Measurements from ENCODE around the gene EML6. TPM values are rescaled to one million over a fixed set of nuclear protein-coding genes. Genes with fewer than 3 reads are reported as not detected.

EML6 gene
- polyA plus RNA-seq, 1 of the 3 experiments (the other 2 are of a cell fraction), result 1.1 TPM

- no peak for TF ChIP-seq GATA2 (CRISPR knock-in tag; IDR thresholded peaks at IDR 0.05)
- TF ChIP-seq TAF1 (IDR thresholded peaks at IDR 0.05; ENCODE audit: borderline replicate concordance, low read depth, low read length), result no peak
- no peak for TF ChIP-seq CTCF (IDR thresholded peaks at IDR 0.05)
- TF ChIP-seq REST (IDR thresholded peaks at IDR 0.05; ENCODE audit: low read depth, low read length), result no peak
Observed at GRCh38 chr2:54949431-54949830, 226.0 kb downstream of the EML6 start (continued).

- no peak overlapping the region for H3K9ac ChIP-seq
- no peak overlapping the region for H3K4me2 ChIP-seq
- no peaks in the 10 kb centered on the region for H3K79me2 ChIP-seq (ENCODE audit: insufficient read depth)
- H2AFZ ChIP-seq (ENCODE audit: low read depth), result no peak overlapping the region
- H4K20me1 ChIP-seq (ENCODE audit: insufficient read depth), result no peaks in the 10 kb centered on the region
- 96% methylated on average over 3 of the region's 3 CpGs for WGBS (ENCODE audit: low lambda C conversion rate)
- H3K9me2 ChIP-seq, result no peaks in the 10 kb centered on the region
- no peaks in the 10 kb centered on the region for H3K27me3 ChIP-seq (ENCODE audit: insufficient read depth)
- H3K36me3 ChIP-seq (replicated peaks in 1 of 2; ENCODE audit: control insufficient read depth in 1 of 2, insufficient read depth in 2 of 2, low read length in 1 of 2), result no peaks in the 10 kb centered on the region
- H3K4me3 ChIP-seq (ENCODE audit: low read depth in 2 of 2, low read length in 1 of 2), result no peak overlapping the region
- TF ChIP-seq NRF1 (IDR thresholded peaks at IDR 0.05; ENCODE audit: low read depth, low read length) (no peak), REST (IDR thresholded peaks at IDR 0.05; ENCODE audit: low read depth, low read length) (no peak), RFX5 (IDR thresholded peaks at IDR 0.05; ENCODE audit: low read length) (no peak), MAX (IDR thresholded peaks at IDR 0.05; ENCODE audit: low read depth) (no peak), RXRA (IDR thresholded peaks at IDR 0.05; ENCODE audit: borderline replicate concordance, low read depth) (no peak), RAD21 (IDR thresholded peaks at IDR 0.05; ENCODE audit: low read length) (no peak), FOSL2 (IDR thresholded peaks at IDR 0.05; ENCODE audit: borderline replicate concordance, low read depth) (no peak), TAF1 (IDR thresholded peaks at IDR 0.05; ENCODE audit: borderline replicate concordance, low read depth, low read length) (no peak)
- no peaks in the 10 kb centered on the region for H3F3A ChIP-seq (replicated peaks; ENCODE audit: insufficient read depth)
- DNase-seq, result no peak
- ChIA-PET CTCF (no interaction called here), POLR2A (no interaction called here)
- H3K9me3 ChIP-seq, result no peaks in the 10 kb centered on the region
- H3K4me1 ChIP-seq (ENCODE audit: control insufficient read depth in 1 of 2, insufficient read depth in 2 of 2, low read depth in 1 of 2, low read length in 1 of 2), result peaks cover 5 to 9% of the 10 kb centered on the region in 2 experiments; a peak in 3 of 4 replicates
- H3K27ac ChIP-seq (ENCODE audit: low read depth in 2 of 2, low read length in 1 of 2), result no peak overlapping the region
Observed at GRCh38 chr2:54950811-54951210, 227.3 kb downstream of the EML6 start.

Measured in SK-N-SH (cell line).